GM12878 (cell line): ENCODE measurements around the gene NIN. TPM values are rescaled to one million over a fixed set of nuclear protein-coding genes. Genes with fewer than 3 reads are reported as not detected.
A peak's percentile ranks its signal among the peaks of the same experiment; 100 is the strongest.

Experiments
- ATAC-seq: fragments of 200-7000 bp; cut with Tn5 transposase; 3 replicates; pipeline ENCODE4 v1.9.1; 2020; ENCODE audit warnings: mild to moderate bottlenecking, moderate library complexity
- BruUV-seq: library from RNA; stranded (reverse); fragments of 400-500 nt; replicated peaks from 2 replicates; lab custom pipeline; 2021; lab: Mats Ljungman, UMichigan
- CTCF ChIA-PET: fragments of 300-600 bp; sonication (Branson Sonifier 250); formaldehyde crosslinking; extraction: SDS; loops from one replicate; lab custom pipeline; 2021; ENCODE audit warnings: inconsistent platforms; lab: Yijun Ruan, JAX
- POLR2A ChIA-PET: fragments of 350-600 bp; formaldehyde crosslinking; extraction: SDS; loops from one replicate; lab custom pipeline; 2021; ENCODE audit warnings: inconsistent platforms; lab: Charles Lee
- RAD21 ChIA-PET: fragments of 300-600 bp; sonication (Branson Sonifier 250); formaldehyde crosslinking; loops from one replicate; lab custom pipeline; 2023; ENCODE audit warnings: antibody characterized with exemption; ENCODE audit not compliant: unreplicated experiment; lab: Charles Lee
- SMC1A ChIA-PET: fragments of 300-600 bp; sonication (Branson Sonifier 250); formaldehyde crosslinking; loops from one replicate; lab custom pipeline; 2023; ENCODE audit not compliant: unreplicated experiment, uncharacterized antibody; lab: Charles Lee
- DNase-seq: peaks from one replicate; pipeline ENCODE4 v3.0.0-alpha.2; 2011; ENCODE audit warnings: low read depth, low spot score
- FAIRE-seq: peaks from 3 replicates; lab custom pipeline; 2011; peaks lifted over from hg19 to GRCh38; lab: Jason Lieb, UNC
- H2AFZ ChIP-seq: 2 replicates; pipeline ENCODE4 v1.6.0; 2011; ENCODE audit warnings: low read depth, low read length, control low read depth; ENCODE audit not compliant: control insufficient read depth
- H3K27ac ChIP-seq: 2 replicates; pipeline ENCODE4 v1.5.1; 2011; ENCODE audit warnings: control low read depth; ENCODE audit not compliant: control insufficient read depth, insufficient read depth
- H3K27me3 ChIP-seq, 2 experiments: replicated peaks in 1 of 2; 2 replicates each; pipeline versions ENCODE4 v1.6.0 to v1.6.1; 2011; ENCODE audit warnings: low read length in 1 of 2; ENCODE audit not compliant: control insufficient read depth in 2 of 2, insufficient read depth in 2 of 2
- H3K36me3 ChIP-seq, 2 experiments: 2 replicates each; pipeline ENCODE4 v1.5.1; 2011; ENCODE audit warnings: low read length in 1 of 2; ENCODE audit not compliant: control insufficient read depth in 2 of 2, insufficient read depth in 2 of 2
- H3K4me1 ChIP-seq: 2 replicates; pipeline ENCODE4 v1.6.1; 2011; ENCODE audit warnings: mild to moderate bottlenecking, low read length, moderate library complexity, mixed read lengths; ENCODE audit not compliant: control insufficient read depth, insufficient read depth
- H3K4me2 ChIP-seq: 2 replicates; pipeline ENCODE4 v1.6.0; 2011; ENCODE audit warnings: control low read depth; ENCODE audit not compliant: control insufficient read depth, insufficient read depth
- H3K4me3 ChIP-seq: fragments of 200-600 bp; sonication (generic); 2 replicates; pipeline ENCODE4 v1.5.1; 2016
- H3K79me2 ChIP-seq: 2 replicates; pipeline ENCODE4 v1.6.0; 2011; ENCODE audit warnings: low read length; ENCODE audit not compliant: control insufficient read depth, insufficient read depth
- H3K9ac ChIP-seq: 2 replicates; pipeline ENCODE4 v1.8.0; 2011; ENCODE audit warnings: low read length, control low read depth, mixed read lengths; ENCODE audit not compliant: control insufficient read depth, insufficient read depth
- H3K9me3 ChIP-seq: replicated peaks from 3 replicates; pipeline ENCODE4 v1.5.1; 2011; ENCODE audit warnings: mild to moderate bottlenecking, low read length; ENCODE audit not compliant: control insufficient read depth, insufficient read depth
- H4K20me1 ChIP-seq: 2 replicates; pipeline ENCODE4 v1.6.0; 2011; ENCODE audit not compliant: control insufficient read depth, insufficient read depth
- CBX5 ChIP-seq: sonication (generic); IDR thresholded peaks from 2 replicates; pipeline ENCODE4 v1.6.1; 2016; ENCODE audit warnings: low read depth, moderate library complexity, mild to moderate bottlenecking, inconsistent platforms
- CHD2 ChIP-seq: IDR thresholded peaks from 2 replicates; pipeline ENCODE4 v1.6.1; 2011; ENCODE audit warnings: low read depth, low read length, improper control_type of control experiment, borderline replicate concordance
- EED ChIP-seq: sonication (generic); IDR thresholded peaks from 2 replicates; pipeline ENCODE4 v1.6.1; 2016; ENCODE audit warnings: antibody characterized with exemption, low read depth
- NR2C1 ChIP-seq: fragments of 450-650 bp; IDR thresholded peaks from 2 replicates; pipeline ENCODE4 v1.6.1; 2017; ENCODE audit warnings: antibody characterized with exemption, mild to moderate bottlenecking, moderate library complexity
- SMARCA5 ChIP-seq: fragments of 450-650 bp; IDR thresholded peaks from 2 replicates; pipeline ENCODE4 v1.6.1; 2017; ENCODE audit warnings: mild to moderate bottlenecking
- SUZ12 ChIP-seq: fragments of 200-600 bp; sonication (generic); IDR thresholded peaks from one replicate; pipeline ENCODE4 v1.6.1; 2018; ENCODE audit warnings: antibody characterized with exemption, mild to moderate bottlenecking; ENCODE audit not compliant: unreplicated experiment
- ZNF622 ChIP-seq: fragments of 450-650 bp; IDR thresholded peaks from 2 replicates; pipeline ENCODE4 v1.6.1; 2017; ENCODE audit warnings: mild to moderate bottlenecking, inconsistent platforms
- WGBS: methylation state at CpG from one replicate; pipeline ENCODE4 v1.1.6; 2016; ENCODE audit warnings: low lambda C conversion rate; ENCODE audit not compliant: insufficient replicate concordance, insufficient coverage; ENCODE audit errors: missing lambda C conversion rate; 5-methylcytosine and 5-hydroxymethylcytosine counted together
- in situ Hi-C: fragments of 300-500 bp; cut with MboI; formaldehyde crosslinking; loops from 9 replicates; pipeline ENCODE4 v1.14.3; 2018; ENCODE audit warnings: mixed read lengths
- intact Hi-C: fragments of 100-400 bp; cut with micrococcal nuclease; formaldehyde crosslinking; loops from one replicate; pipeline ENCODE4 v1.14.2; 2022; ENCODE audit not compliant: unreplicated experiment
- polyA plus RNA-seq, 11 experiments: library from polyadenylated mRNA; depleted of rRNA in 4 of 11; unstranded in 6 of 11; stranded (reverse) in 5 of 11; fragments of >200 nt; fragmentation: Nextera tagmentation in 4 of 11; fragmentation: Illumina TruSeq in 1 of 11; extraction: Ambion mirVana in 4 of 11; extraction: Trizol in 1 of 11; gene quantifications; 1 replicate in 1 of 11; 2 replicates in 10 of 11; pipeline versions ENCODE4 v1.2.1 to v1.2.3, GENCODE V29; 2011 to 2016; ENCODE audit warnings: inconsistent platforms in 2 of 11, missing spikeins in 2 of 11, low read depth in 1 of 11
- total RNA-seq, 4 experiments: library from RNA; depleted of rRNA in 3 of 4; stranded (reverse); fragments of >200 nt in 3 of 4; fragmentation: Illumina TruSeq in 1 of 4; extraction: Trizol in 1 of 4; gene quantifications; 2 replicates each; pipeline versions ENCODE4 v1.2.1 to v1.2.3, GENCODE V29; 2013 to 2021
- TF ChIP-seq, protein P1 (sequence below): fragments of 450-650 bp; formaldehyde crosslinking; IDR thresholded peaks from 2 replicates; pipeline ENCODE4 v1.4.0; 2022; ENCODE audit warnings: mild to moderate bottlenecking, moderate library complexity

The NIN gene
- total and polyA plus RNA-seq, 10 of the 15 experiments (the other 5 are each of a cell fraction or from before 2014, with no cell fraction given): 16.2 to 135 (median 70.3) TPM

DNA sequence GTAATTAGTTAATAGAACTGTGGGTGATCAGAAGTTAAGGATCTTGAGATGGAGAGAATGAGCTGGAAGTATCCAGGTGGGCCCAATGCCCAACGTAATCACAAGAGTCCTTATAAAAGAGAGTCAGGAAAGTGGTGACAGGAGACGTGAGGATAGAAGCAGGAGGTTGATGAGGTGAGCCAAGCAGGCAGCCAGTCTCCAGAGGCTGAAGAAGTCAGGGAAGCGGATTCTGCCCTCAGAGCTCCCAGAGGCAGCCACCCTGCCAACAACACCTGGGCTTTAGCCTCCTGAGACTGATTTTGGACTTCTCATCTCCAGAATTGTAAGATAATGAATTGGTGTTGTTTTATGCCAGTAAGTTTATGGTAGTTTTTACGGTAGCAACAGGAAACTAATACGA lies 152.8 kb downstream of the NIN start:
- SMC1A ChIA-PET: interaction anchor here (0.6 to 2.3 kb wide), 19 partner anchors 8 to 316 kb away, joined by 3 to 12 read pairs (median 3); no protein-coding TSS in a partner anchor
- RAD21 ChIA-PET: interaction anchor here (0.6 to 2.3 kb wide), 13 partner anchors 12 to 357 kb away, joined by 3 to 14 read pairs (median 4); no protein-coding TSS in a partner anchor
- no peaks in the 10 kb centered on the region for H3K9me3 ChIP-seq
- no TSS peak for BruUV-seq
- peaks cover 20% of the 10 kb centered on the region for H3K4me1 ChIP-seq
- peak overlapping the region; percentile 59 for H2AFZ ChIP-seq
- intact Hi-C loops (no loop called here), in situ Hi-C loops (no loop called here)
- H3K4me2 ChIP-seq: peak overlapping the region; percentile 75
- no peak overlapping the region for H3K9ac ChIP-seq
- no peak overlapping the region for H3K4me3 ChIP-seq
- no peaks in the 10 kb centered on the region for H3K36me3 ChIP-seq
- no peak for DNase-seq
- POLR2A ChIA-PET: interaction anchor here (0.7 to 1.9 kb wide), 3 partner anchors 10 to 20 kb away, joined by 4 to 9 read pairs (median 6); partner anchors contain the start of gene SAV1
- no peaks in the 10 kb centered on the region for H3K79me2 ChIP-seq
- no peaks in the 10 kb centered on the region for H4K20me1 ChIP-seq
- ATAC-seq: no peak
- TF ChIP-seq SMARCA5: no peak
- TF ChIP-seq CHD2: no peak
- TF ChIP-seq ZNF622: no peak
- TF ChIP-seq, protein P1, sequence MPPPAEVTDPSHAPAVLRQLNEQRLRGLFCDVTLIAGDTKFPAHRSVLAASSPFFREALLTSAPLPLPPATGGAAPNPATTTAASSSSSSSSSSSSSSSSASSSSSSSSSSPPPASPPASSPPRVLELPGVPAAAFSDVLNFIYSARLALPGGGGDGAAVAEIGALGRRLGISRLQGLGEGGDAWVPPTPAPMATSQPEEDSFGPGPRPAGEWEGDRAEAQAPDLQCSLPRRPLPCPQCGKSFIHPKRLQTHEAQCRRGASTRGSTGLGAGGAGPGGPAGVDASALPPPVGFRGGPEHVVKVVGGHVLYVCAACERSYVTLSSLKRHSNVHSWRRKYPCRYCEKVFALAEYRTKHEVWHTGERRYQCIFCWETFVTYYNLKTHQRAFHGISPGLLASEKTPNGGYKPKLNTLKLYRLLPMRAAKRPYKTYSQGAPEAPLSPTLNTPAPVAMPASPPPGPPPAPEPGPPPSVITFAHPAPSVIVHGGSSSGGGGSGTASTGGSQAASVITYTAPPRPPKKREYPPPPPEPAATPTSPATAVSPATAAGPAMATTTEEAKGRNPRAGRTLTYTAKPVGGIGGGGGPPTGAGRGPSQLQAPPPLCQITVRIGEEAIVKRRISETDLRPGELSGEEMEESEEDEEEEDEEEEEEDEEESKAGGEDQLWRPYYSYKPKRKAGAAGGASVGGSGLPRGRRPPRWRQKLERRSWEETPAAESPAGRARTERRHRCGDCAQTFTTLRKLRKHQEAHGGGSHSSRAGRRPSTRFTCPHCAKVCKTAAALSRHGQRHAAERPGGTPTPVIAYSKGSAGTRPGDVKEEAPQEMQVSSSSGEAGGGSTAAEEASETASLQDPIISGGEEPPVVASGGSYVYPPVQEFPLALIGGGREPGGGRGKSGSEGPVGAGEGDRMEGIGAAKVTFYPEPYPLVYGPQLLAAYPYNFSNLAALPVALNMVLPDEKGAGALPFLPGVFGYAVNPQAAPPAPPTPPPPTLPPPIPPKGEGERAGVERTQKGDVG (CRISPR knock-in tag): no peak
- no peak for TF ChIP-seq CBX5
- no peak for TF ChIP-seq EED
- no peak for TF ChIP-seq NR2C1
- TF ChIP-seq SUZ12: no peak
- FAIRE-seq: no peak
- no peaks in the 10 kb centered on the region for H3K27me3 ChIP-seq
- peak overlapping the region; percentile 61 for H3K27ac ChIP-seq
- WGBS: 90% methylated on average over 5 of the region's 5 CpGs
- CTCF ChIA-PET: interaction anchor here (1.0 to 2.0 kb wide), 11 partner anchors 10 to 335 kb away, joined by 3 to 12 read pairs (median 4); partner anchors contain the start of gene SAV1
